ENCODE results near the gene TXNDC11.

Gene TXNDC11

GRCh38 chr16:11650641-11651591 lies 91.7 kb downstream of the TXNDC11 start:
- DNase-seq: no peak

GRCh38 chr16:11649276-11649675 lies 93.4 kb downstream of the TXNDC11 start:
- no peak for DNase-seq

- no peak for DNase-seq
Measured at GRCh38 chr16:11642765-11643116, 99.9 kb downstream of the TXNDC11 start.

GRCh38 chr16:11640987-11641817 lies 101.5 kb downstream of the TXNDC11 start:
- DNase-seq: no peak

GRCh38 chr16:11639925-11640899 lies 102.4 kb downstream of the TXNDC11 start:
- DNase-seq: no peak

- DNase-seq: no peak
Measured at GRCh38 chr16:11639008-11639562, 103.6 kb downstream of the TXNDC11 start.

- DNase-seq: no peak
Measured at GRCh38 chr16:11638140-11638539, 104.5 kb downstream of the TXNDC11 start.

- no peak for DNase-seq
Measured at GRCh38 chr16:11637320-11637719, 105.3 kb downstream of the TXNDC11 start.

- DNase-seq: no peak
Measured at GRCh38 chr16:11636172-11636721, 106.4 kb downstream of the TXNDC11 start.

- DNase-seq: no peak
Measured at GRCh38 chr16:11635679-11636171, 106.9 kb downstream of the TXNDC11 start.

- DNase-seq: no peak
Measured at GRCh38 chr16:11635113-11635652, 107.5 kb downstream of the TXNDC11 start.

GRCh38 chr16:11634312-11634711 lies 108.3 kb downstream of the TXNDC11 start:
- DNase-seq: no peak

- DNase-seq: no peak
Measured at GRCh38 chr16:11633113-11633512, 109.5 kb downstream of the TXNDC11 start.

- no peak for DNase-seq
Measured at GRCh38 chr16:11632455-11632939, 110.2 kb downstream of the TXNDC11 start.

GRCh38 chr16:11631214-11631613 lies 111.4 kb downstream of the TXNDC11 start:
- DNase-seq: no peak

GRCh38 chr16:11630768-11631056 lies 111.9 kb downstream of the TXNDC11 start:
- no peak for DNase-seq

GRCh38 chr16:11630046-11630767 lies 112.5 kb downstream of the TXNDC11 start:
- no peak for DNase-seq
